HepG2 (cell line): ENCODE measurements around the gene CCL16. TPM values are rescaled to one million over a fixed set of nuclear protein-coding genes. Genes with fewer than 3 reads are reported as not detected.

Experiments used
- DNMT1 ChIP-seq: sonication (generic); formaldehyde crosslinking; IDR thresholded peaks from 2 replicates; pipeline ENCODE4 v1.5.1; 2020; ENCODE audit warnings: mild to moderate bottlenecking, missing genetic modification reagents
- ETV5 ChIP-seq: IDR thresholded peaks from 2 replicates; pipeline ENCODE4 v1.6.1; 2018; ENCODE audit warnings: missing biosample characterization, missing genetic modification reagents, inconsistent platforms, borderline replicate concordance
- HMGXB3 ChIP-seq: sonication (generic); formaldehyde crosslinking; IDR thresholded peaks from 2 replicates; pipeline ENCODE4 v1.4.0; 2020; ENCODE audit warnings: missing genetic modification reagents, borderline replicate concordance
- HOMEZ ChIP-seq: IDR thresholded peaks from 2 replicates; pipeline ENCODE4 v1.6.1; 2016; ENCODE audit warnings: low read depth
- IKZF4 ChIP-seq: sonication (generic); formaldehyde crosslinking; IDR thresholded peaks from 2 replicates; pipeline ENCODE4 v1.5.1; 2020; ENCODE audit warnings: borderline replicate concordance, mild to moderate bottlenecking, low read depth, missing genetic modification reagents; ENCODE audit errors: not compliant biosample characterization
- KDM4B ChIP-seq: sonication (generic); formaldehyde crosslinking; IDR thresholded peaks from 2 replicates; pipeline ENCODE4 v1.4.0; 2020; ENCODE audit warnings: missing genetic modification reagents
- MAZ ChIP-seq, 2 experiments: sonication (generic) in 1 of 2; formaldehyde crosslinking in 1 of 2; IDR thresholded peaks; 2 replicates each; pipeline versions ENCODE4 v1.5.0 to v1.6.1; 2012 to 2020; ENCODE audit warnings: low read depth in 2 of 2, mild to moderate bottlenecking in 2 of 2, borderline replicate concordance in 1 of 2, improper control_type of control experiment in 1 of 2, low read length in 1 of 2, missing genetic modification reagents in 1 of 2, moderate library complexity in 1 of 2
- MIER2 ChIP-seq: IDR thresholded peaks from 2 replicates; pipeline ENCODE4 v1.6.1; 2016; ENCODE audit warnings: missing biosample characterization, missing genetic modification reagents
- MXD3 ChIP-seq: IDR thresholded peaks from 2 replicates; pipeline ENCODE4 v1.6.1; 2016; ENCODE audit warnings: mild to moderate bottlenecking, missing biosample characterization, missing genetic modification reagents
- POLR2A ChIP-seq, 2 experiments: IDR thresholded peaks; 2 replicates each; pipeline ENCODE4 v1.6.1; 2011; ENCODE audit warnings: low read depth in 2 of 2, low read length in 2 of 2, mild to moderate bottlenecking in 1 of 2, moderate library complexity in 1 of 2; ENCODE audit not compliant: insufficient read depth in 1 of 2
- RBFOX2 ChIP-seq: fragments of 200-400 bp; formaldehyde crosslinking; IDR thresholded peaks from 2 replicates; pipeline ENCODE4 v1.6.1; 2017; ENCODE audit warnings: low read depth, mild to moderate bottlenecking, low read length
- SIX1 ChIP-seq: sonication (generic); formaldehyde crosslinking; IDR thresholded peaks from 2 replicates; pipeline ENCODE4 v1.4.0; 2020; ENCODE audit warnings: missing genetic modification reagents, borderline replicate concordance
- U2AF1 ChIP-seq: fragments of 200-400 bp; formaldehyde crosslinking; optimal IDR thresholded peaks from 2 replicates; pipeline ENCODE3; 2017; ENCODE audit warnings: mild to moderate bottlenecking, low read depth, low read length
- YEATS2 ChIP-seq: sonication (generic); formaldehyde crosslinking; IDR thresholded peaks from 2 replicates; pipeline ENCODE4 v1.4.0; 2020; ENCODE audit warnings: missing genetic modification reagents, borderline replicate concordance
- ZNF136 ChIP-seq: sonication (generic); formaldehyde crosslinking; IDR thresholded peaks from 2 replicates; pipeline ENCODE4 v1.8.1; 2022; ENCODE audit warnings: low read depth, mild to moderate bottlenecking, moderate library complexity, missing genetic modification reagents
- ZNF276 ChIP-seq: sonication (generic); formaldehyde crosslinking; IDR thresholded peaks from 2 replicates; pipeline ENCODE4 v1.4.0; 2020; ENCODE audit warnings: mild to moderate bottlenecking, low read depth, missing genetic modification reagents
- ZNF563 ChIP-seq: sonication (generic); formaldehyde crosslinking; IDR thresholded peaks from 2 replicates; pipeline ENCODE4 v1.8.0; 2022; ENCODE audit warnings: mild to moderate bottlenecking, moderate library complexity, missing genetic modification reagents
- ZNF749 ChIP-seq: sonication (generic); formaldehyde crosslinking; IDR thresholded peaks from 2 replicates; pipeline ENCODE4 v1.8.0; 2022; ENCODE audit warnings: mild to moderate bottlenecking, missing genetic modification reagents, moderate library complexity, borderline replicate concordance
- ZSCAN30 ChIP-seq: sonication (generic); formaldehyde crosslinking; IDR thresholded peaks from 2 replicates; pipeline ENCODE4 v1.5.0; 2020; ENCODE audit warnings: mild to moderate bottlenecking, missing genetic modification reagents
- polyA plus RNA-seq, 8 experiments: library from polyadenylated mRNA; depleted of rRNA in 3 of 8; stranded (reverse) in 7 of 8; unstranded in 1 of 8; fragments of >200 nt; fragmentation: Illumina TruSeq in 4 of 8; extraction: Trizol in 4 of 8; gene quantifications; 2 replicates each; pipeline versions ENCODE4 v1.2.1 to v1.2.3, GENCODE V29; 2011 to 2016; ENCODE audit warnings: low read depth in 4 of 8, missing spikeins in 1 of 8, mixed read lengths in 1 of 8; ENCODE audit not compliant: insufficient read depth in 1 of 8
- total RNA-seq, 5 experiments: library from RNA; depleted of rRNA; stranded (reverse); fragments of >200 nt; fragmentation: Illumina TruSeq; extraction: Trizol; gene quantifications; 2 replicates each; pipeline ENCODE4 v1.2.3, GENCODE V29; 2016; ENCODE audit warnings: low read depth in 1 of 5

The CCL16 gene
- total and polyA plus RNA-seq, 2 of the 13 experiments (the other 11 are each of a cell fraction or from before 2014, with no cell fraction given) = 2.0 to 14.7 TPM

- TF ChIP-seq MXD3 (no peak), ZSCAN30 (CRISPR knock-in tag) (no peak), KDM4B (CRISPR knock-in tag) (0 out of 2 replicates have a peak, but pooled peaks have one; percentile 33), ZNF276 (CRISPR knock-in tag) (no peak), MAZ (IDR thresholded peaks at IDR 0.05; ENCODE audit: borderline replicate concordance, low read depth, low read length) (peak; percentile 65; the same call in 1 of the 2 replicates), MAZ (CRISPR knock-in tag; IDR thresholded peaks at IDR 0.05; ENCODE audit: low read depth) (no peak; the same call in 1 of the 2 replicates), ZNF749 (no peak), RBFOX2 (peak; percentile 73), SIX1 (CRISPR knock-in tag) (peak; percentile 20; the same call in 1 of the 2 replicates), HOMEZ (peak; percentile 70), U2AF1 (no peak), IKZF4 (CRISPR knock-in tag) (no peak), POLR2A (IDR thresholded peaks at IDR 0.05; ENCODE audit: insufficient read depth in 1 of 2, low read depth in 2 of 2, low read length in 2 of 2) (peak; percentile 80 to 92), YEATS2 (CRISPR knock-in tag) (no peak; the same call in 1 of the 2 replicates), ZNF563 (CRISPR knock-in tag) (no peak), HMGXB3 (peak; percentile 49; the same call in 1 of the 2 replicates), MIER2 (CRISPR knock-in tag) (peak; percentile 55; the same call in 1 of the 2 replicates), ZNF136 (no peak), DNMT1 (CRISPR knock-in tag) (no peak), ETV5 (peak; percentile 24; the same call in 1 of the 2 replicates)
Observed at GRCh38 chr17:36001862-36002603, 20.7 kb upstream of the CCL16 start (continued).
